Glutamatergic neuron (in vitro differentiated cells): ENCODE measurements around the gene HDAC10. TPM values are rescaled to one million over a fixed set of nuclear protein-coding genes. Genes with fewer than 3 reads are reported as not detected.

Experiments
- DNase-seq: peaks from one replicate; pipeline ENCODE4 v3.0.0; 2022
- H3K27ac Mint-ChIP-seq: one replicate; pipeline ENCODE4 v1.8.0; 2020; ENCODE audit warnings: mild to moderate bottlenecking, mixed read lengths, inconsistent platforms; ENCODE audit not compliant: unreplicated experiment
- H3K27me3 Mint-ChIP-seq: one replicate; pipeline ENCODE4 v1.8.0; 2020; ENCODE audit warnings: mild to moderate bottlenecking, moderate library complexity, mixed read lengths, inconsistent platforms; ENCODE audit not compliant: unreplicated experiment
- H3K36me3 Mint-ChIP-seq: one replicate; pipeline ENCODE4 v1.8.0; 2020; ENCODE audit warnings: mild to moderate bottlenecking, mixed read lengths, inconsistent platforms; ENCODE audit not compliant: unreplicated experiment
- H3K4me1 Mint-ChIP-seq: one replicate; pipeline ENCODE4 v1.8.0; 2020; ENCODE audit warnings: mild to moderate bottlenecking, low read depth, mixed read lengths, inconsistent platforms; ENCODE audit not compliant: unreplicated experiment
- H3K4me3 Mint-ChIP-seq: one replicate; pipeline ENCODE4 v1.8.0; 2020; ENCODE audit warnings: mild to moderate bottlenecking, mixed read lengths, inconsistent platforms; ENCODE audit not compliant: unreplicated experiment
- H3K9me3 Mint-ChIP-seq: one replicate; pipeline ENCODE4 v1.8.0; 2020; ENCODE audit warnings: mild to moderate bottlenecking, moderate library complexity, mixed read lengths, inconsistent platforms; ENCODE audit not compliant: unreplicated experiment
- CTCF ChIP-seq: fragments of 200-600 bp; sonication (generic); IDR thresholded peaks from one replicate; pipeline ENCODE4 v1.5.0; 2021; ENCODE audit not compliant: partially characterized antibody, unreplicated experiment
- total RNA-seq: library from RNA; stranded (reverse); fragmentation: NEBNext Ultra II Directional; extraction: Animal tissue kit (Norgen Biotek cat#: 25700); gene quantifications from one replicate; pipeline ENCODE4 v1.2.1, GENCODE V29; 2021; ENCODE audit not compliant: unreplicated experiment

Gene HDAC10
- total RNA-seq, 1 donor from 2014 or later = 88.2 TPM

- peak overlapping the region; percentile 33 for H3K27ac Mint-ChIP-seq
- H3K9me3 Mint-ChIP-seq = peaks cover 11% of the 10 kb centered on the region
- TF ChIP-seq CTCF = no peak
- no peaks in the 10 kb centered on the region for H3K36me3 Mint-ChIP-seq
- peaks cover 4% of the 10 kb centered on the region for H3K4me1 Mint-ChIP-seq
- no peak for DNase-seq
- peaks cover 5% of the 10 kb centered on the region for H3K27me3 Mint-ChIP-seq
- H3K4me3 Mint-ChIP-seq = peak overlapping the region; percentile 95
Observed at GRCh38 chr22:50242406-50242949, 8.6 kb downstream of the HDAC10 start.

- peaks cover 2% of the 10 kb centered on the region for H3K4me1 Mint-ChIP-seq
- no peak for TF ChIP-seq CTCF
- no peak overlapping the region for H3K27ac Mint-ChIP-seq
- DNase-seq = no peak
- peaks cover 4% of the 10 kb centered on the region for H3K9me3 Mint-ChIP-seq
- H3K27me3 Mint-ChIP-seq = peaks cover 10% of the 10 kb centered on the region
- no peaks in the 10 kb centered on the region for H3K36me3 Mint-ChIP-seq
- H3K4me3 Mint-ChIP-seq = no peak overlapping the region
Observed at GRCh38 chr22:50238755-50239154, 12.3 kb downstream of the HDAC10 start.

GRCh38 chr22:50236731-50237409 lies 14.2 kb downstream of the HDAC10 start:
- peak; percentile 54 for DNase-seq
- H3K9me3 Mint-ChIP-seq = peaks cover 3% of the 10 kb centered on the region
- no peaks in the 10 kb centered on the region for H3K36me3 Mint-ChIP-seq
- peaks cover 2% of the 10 kb centered on the region for H3K4me1 Mint-ChIP-seq
- peak; percentile 81 for TF ChIP-seq CTCF
- no peak overlapping the region for H3K27ac Mint-ChIP-seq
- H3K27me3 Mint-ChIP-seq = peaks cover 10% of the 10 kb centered on the region
- H3K4me3 Mint-ChIP-seq = no peak overlapping the region

GRCh38 chr22:50233223-50233622 lies 17.8 kb downstream of the HDAC10 start:
- Mint-ChIP-seq H3K4me3 (no peak overlapping the region), H3K9me3 (peaks cover 7% of the 10 kb centered on the region), H3K36me3 (no peaks in the 10 kb centered on the region), H3K4me1 (peaks cover 1% of the 10 kb centered on the region), H3K27ac (no peak overlapping the region), H3K27me3 (peaks cover 12% of the 10 kb centered on the region)
- no peak for TF ChIP-seq CTCF
- DNase-seq = no peak

- Mint-ChIP-seq H3K27me3 (peaks cover 10% of the 10 kb centered on the region), H3K4me3 (no peak overlapping the region), H3K27ac (no peak overlapping the region), H3K36me3 (no peaks in the 10 kb centered on the region), H3K9me3 (peaks cover 4% of the 10 kb centered on the region), H3K4me1 (peaks cover 1% of the 10 kb centered on the region)
- TF ChIP-seq CTCF = no peak
- no peak for DNase-seq
Observed at GRCh38 chr22:50232481-50233151, 18.4 kb downstream of the HDAC10 start.
